ENCODE results near the gene MEGF11.
"Not testable (repeated sequence)": the region's sequence is repeated elsewhere in the genome, so short reads cannot be mapped to it uniquely, and the experiment has no call there.

The MEGF11 gene

GRCh38 chr15:66018488-66018797 is 235.1 kb downstream of the MEGF11 start:
- no peaks in the 10 kb centered on the region for H3K36me3 ChIP-seq (replicated peaks)
- in situ Hi-C loops (cut with MboI; ENCODE audit: low sequenced_read_pairs), result no loop called here
- peaks cover 3% of the 10 kb centered on the region; the same call in 1 of the 2 replicates for H3K9me3 ChIP-seq
- peaks cover 62% of the 10 kb centered on the region for H3K27me3 ChIP-seq (ENCODE audit: low read depth)
- H3K4me3 ChIP-seq, result no peak overlapping the region
- no peak for DNase-seq (ENCODE audit: low spot score in 2 of 2)
- H3K4me1 ChIP-seq, result no peaks in the 10 kb centered on the region

DNA sequence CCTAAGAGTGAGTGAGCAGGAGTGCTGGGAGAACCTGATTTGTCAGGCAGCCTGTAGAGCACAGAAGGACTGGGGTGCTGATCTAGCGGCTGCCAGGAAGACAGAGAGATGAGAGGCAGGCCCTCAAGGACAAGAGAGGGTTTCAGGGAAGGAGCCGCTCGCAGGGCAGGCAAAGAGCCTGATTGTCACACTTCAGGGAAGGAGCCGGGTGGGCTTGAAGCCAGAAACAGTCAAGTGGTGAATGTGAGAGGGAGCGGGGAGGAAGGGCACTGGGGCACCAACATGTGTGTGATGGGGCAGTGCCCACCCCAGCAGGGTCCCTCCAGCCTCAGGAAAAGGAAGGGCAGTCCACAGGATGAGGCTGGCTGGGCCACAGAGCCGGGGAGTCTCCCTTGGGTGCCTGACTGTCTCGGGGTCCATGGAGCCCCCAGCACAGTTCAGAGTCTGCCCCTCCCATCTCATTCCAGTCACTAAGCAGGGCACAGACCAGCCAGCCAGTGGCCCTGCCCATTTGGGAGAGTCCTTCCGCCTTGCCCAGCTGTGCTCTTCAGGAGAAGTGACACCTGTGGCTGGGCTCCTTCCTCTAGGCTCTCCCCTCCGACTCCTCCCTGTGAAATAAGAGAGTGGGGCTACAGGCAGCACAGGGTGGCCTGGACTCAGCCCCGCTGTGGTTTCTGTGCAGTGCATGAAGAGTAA is 235.6 kb downstream of the MEGF11 start:
- Histone ChIP-seq H3K9me3 (peaks cover 3% of the 10 kb centered on the region; the same call in 1 of the 2 replicates), H3K4me1 (no peaks in the 10 kb centered on the region), H3K27me3 (ENCODE audit: low read depth) (peaks cover 58% of the 10 kb centered on the region), H3K36me3 (replicated peaks) (no peaks in the 10 kb centered on the region), H3K4me3 (no peak overlapping the region)
- in situ Hi-C loops (cut with MboI; ENCODE audit: low sequenced_read_pairs), result no loop called here
- DNase-seq (ENCODE audit: low spot score in 2 of 2), result no peak

GRCh38 chr15:66017000-66017399 is 236.6 kb downstream of the MEGF11 start:
- no peak for DNase-seq (ENCODE audit: low spot score in 2 of 2)
- H3K36me3 ChIP-seq (replicated peaks), result no peaks in the 10 kb centered on the region
- no peaks in the 10 kb centered on the region for H3K4me1 ChIP-seq
- peaks cover 58% of the 10 kb centered on the region for H3K27me3 ChIP-seq (ENCODE audit: low read depth)
- in situ Hi-C loops (cut with MboI; ENCODE audit: low sequenced_read_pairs), result no loop called here
- H3K4me3 ChIP-seq, result no peak overlapping the region
- peaks cover 3% of the 10 kb centered on the region; the same call in 1 of the 2 replicates for H3K9me3 ChIP-seq

GRCh38 chr15:66016199-66016598 is 237.4 kb downstream of the MEGF11 start:
- no peak for DNase-seq (ENCODE audit: low spot score in 2 of 2)
- H3K9me3 ChIP-seq, result peaks cover 3% of the 10 kb centered on the region; the same call in 1 of the 2 replicates
- H3K36me3 ChIP-seq (replicated peaks), result no peaks in the 10 kb centered on the region
- H3K4me3 ChIP-seq, result no peak overlapping the region
- H3K4me1 ChIP-seq, result no peaks in the 10 kb centered on the region
- peaks cover 51% of the 10 kb centered on the region for H3K27me3 ChIP-seq (ENCODE audit: low read depth)
- in situ Hi-C loops (cut with MboI; ENCODE audit: low sequenced_read_pairs), result no loop called here

DNA sequence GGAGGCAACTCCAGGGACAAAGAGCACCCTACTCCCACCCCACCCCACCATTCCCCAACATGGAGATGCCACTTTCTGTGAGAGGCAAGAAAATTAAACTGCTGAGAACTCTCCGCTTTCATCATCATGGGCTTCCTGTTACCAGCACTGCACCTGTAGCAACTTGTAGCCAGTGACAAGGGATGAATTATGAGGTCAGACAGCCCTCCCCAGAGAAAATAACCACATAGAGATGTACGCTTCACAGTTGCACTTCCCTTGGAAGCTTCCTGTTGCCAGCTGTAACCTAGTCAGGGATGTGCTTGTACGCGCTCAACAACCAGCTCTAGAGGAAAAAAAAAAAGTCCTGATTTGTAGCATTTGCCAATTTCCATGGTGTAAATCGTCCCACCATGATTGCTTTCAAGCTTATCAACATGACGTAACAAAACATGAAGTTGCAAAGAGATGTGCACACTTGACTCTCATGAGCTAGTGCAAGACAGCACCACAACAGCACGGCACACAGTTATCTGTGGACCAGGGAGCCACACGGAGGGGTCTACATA is 238.8 kb downstream of the MEGF11 start:
- peaks cover 41% of the 10 kb centered on the region for H3K27me3 ChIP-seq (ENCODE audit: low read depth)
- no peaks in the 10 kb centered on the region for H3K36me3 ChIP-seq (replicated peaks)
- in situ Hi-C loops (cut with MboI; ENCODE audit: low sequenced_read_pairs), result no loop called here
- H3K4me1 ChIP-seq, result no peaks in the 10 kb centered on the region
- no peak for DNase-seq (ENCODE audit: low spot score in 2 of 2)
- H3K9me3 ChIP-seq, result peaks cover 3% of the 10 kb centered on the region; the same call in 1 of the 2 replicates
- H3K4me3 ChIP-seq, result no peak overlapping the region

DNA sequence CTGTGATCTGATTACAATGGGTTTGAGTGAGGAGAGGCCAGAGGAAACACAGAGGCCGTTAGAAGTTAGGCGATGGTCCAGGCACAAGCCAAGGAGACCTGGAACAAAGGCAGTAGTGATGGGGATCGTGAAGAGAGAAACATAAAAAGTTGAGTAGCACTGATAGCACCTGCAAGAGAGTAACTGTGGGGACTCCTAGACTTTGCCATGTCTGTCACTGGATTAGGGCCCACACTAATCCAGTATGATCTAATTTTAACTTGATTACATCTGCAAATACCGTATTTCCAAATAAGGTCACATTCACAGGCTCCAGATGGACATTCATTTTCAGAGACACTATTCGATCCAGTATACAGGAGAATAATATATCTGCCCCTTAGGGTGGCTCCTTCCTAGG is 239.5 kb downstream of the MEGF11 start:
- H3K4me1 ChIP-seq, result no peaks in the 10 kb centered on the region
- H3K9me3 ChIP-seq, result peaks cover 3% of the 10 kb centered on the region; the same call in 1 of the 2 replicates
- H3K36me3 ChIP-seq (replicated peaks), result no peaks in the 10 kb centered on the region
- no peak for DNase-seq (ENCODE audit: low spot score in 2 of 2)
- in situ Hi-C loops (cut with MboI; ENCODE audit: low sequenced_read_pairs), result no loop called here
- H3K27me3 ChIP-seq (ENCODE audit: low read depth), result peaks cover 40% of the 10 kb centered on the region
- no peak overlapping the region for H3K4me3 ChIP-seq

- Histone ChIP-seq H3K9me3 (no peaks in the 10 kb centered on the region), H3K4me1 (no peaks in the 10 kb centered on the region), H3K4me3 (no peak overlapping the region), H3K27me3 (ENCODE audit: low read depth) (peaks cover 5% of the 10 kb centered on the region), H3K36me3 (replicated peaks) (no peaks in the 10 kb centered on the region)
- DNase-seq (ENCODE audit: low spot score in 2 of 2), result no peak
- in situ Hi-C loops (cut with MboI; ENCODE audit: low sequenced_read_pairs), result no loop called here
Measured at GRCh38 chr15:66008940-66009562, 244.5 kb downstream of the MEGF11 start.

GRCh38 chr15:66007663-66008262 is 245.8 kb downstream of the MEGF11 start:
- in situ Hi-C loops (cut with MboI; ENCODE audit: low sequenced_read_pairs), result no loop called here
- Histone ChIP-seq H3K9me3 (no peaks in the 10 kb centered on the region), H3K4me3 (no peak overlapping the region), H3K4me1 (no peaks in the 10 kb centered on the region), H3K27me3 (ENCODE audit: low read depth) (no peaks in the 10 kb centered on the region), H3K36me3 (replicated peaks) (no peaks in the 10 kb centered on the region)
- DNase-seq (ENCODE audit: low spot score in 2 of 2), result no peak

DNA sequence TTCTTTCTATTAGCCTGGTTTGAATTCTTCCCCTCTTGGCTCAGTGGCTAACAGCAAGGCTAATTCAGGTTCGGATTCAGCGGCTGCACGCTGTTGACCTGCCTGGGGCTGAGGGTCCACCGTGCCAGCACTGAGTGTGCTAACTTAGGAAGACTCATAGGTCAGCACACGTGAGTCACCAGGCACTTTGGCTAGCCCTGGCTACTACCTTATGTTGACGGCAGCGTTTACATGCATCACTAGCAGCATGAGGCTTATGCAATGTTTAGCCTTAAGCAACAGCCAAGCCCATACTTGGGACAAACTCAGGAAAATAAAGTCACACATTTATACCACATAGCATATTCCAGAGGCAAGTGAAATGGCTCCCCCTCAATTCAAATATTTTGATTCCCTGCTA is 246.6 kb downstream of the MEGF11 start:
- Histone ChIP-seq H3K4me3 (no peak overlapping the region), H3K27me3 (ENCODE audit: low read depth) (no peaks in the 10 kb centered on the region), H3K36me3 (replicated peaks) (no peaks in the 10 kb centered on the region), H3K9me3 (no peaks in the 10 kb centered on the region), H3K4me1 (no peaks in the 10 kb centered on the region)
- in situ Hi-C loops (cut with MboI; ENCODE audit: low sequenced_read_pairs), result no loop called here
- DNase-seq (ENCODE audit: low spot score in 2 of 2), result no peak

DNA sequence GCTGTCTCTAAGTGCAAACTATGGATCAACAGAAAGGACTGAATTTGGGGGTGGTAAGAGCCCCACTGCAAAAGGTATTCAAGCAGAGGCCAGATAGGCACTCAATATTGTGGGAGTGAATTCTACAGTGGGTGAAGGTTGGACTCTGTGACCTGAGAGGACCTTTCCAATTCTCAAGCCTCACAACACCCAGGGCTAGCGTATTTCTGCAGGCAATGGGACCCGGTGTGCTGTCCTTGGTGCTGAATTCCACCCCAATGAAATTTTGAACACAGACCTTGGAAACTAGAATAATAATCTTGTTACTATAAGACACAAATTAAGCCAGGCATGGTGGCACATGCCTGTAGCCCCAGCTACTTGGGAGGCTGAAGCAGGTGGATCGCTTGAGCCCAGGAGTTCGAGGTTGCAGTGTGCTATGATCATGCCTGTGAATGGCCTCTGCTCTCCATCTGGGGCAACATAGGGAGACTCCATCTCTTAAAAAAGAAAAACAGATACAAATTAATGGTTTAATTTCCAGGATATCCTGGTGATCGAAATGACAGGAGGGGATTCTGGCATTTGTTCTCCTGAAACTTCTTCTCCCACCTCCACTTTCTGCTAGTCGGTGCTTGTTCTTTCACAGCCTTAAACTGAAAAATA is 248.8 kb downstream of the MEGF11 start:
- H3K4me1 ChIP-seq, result no peaks in the 10 kb centered on the region
- H3K4me3 ChIP-seq, result no peak overlapping the region
- in situ Hi-C loops (cut with MboI; ENCODE audit: low sequenced_read_pairs), result no loop called here
- peaks cover 12% of the 10 kb centered on the region; the same call in 1 of the 2 replicates for H3K27me3 ChIP-seq (ENCODE audit: low read depth)
- H3K36me3 ChIP-seq (replicated peaks), result no peaks in the 10 kb centered on the region
- peak; percentile 47 to 79 for DNase-seq (ENCODE audit: low spot score in 2 of 2)
- H3K9me3 ChIP-seq, result no peaks in the 10 kb centered on the region

GRCh38 chr15:66003129-66003528 is 250.4 kb downstream of the MEGF11 start:
- H3K36me3 ChIP-seq (replicated peaks); H3K9me3 ChIP-seq; DNase-seq (ENCODE audit: low spot score in 2 of 2); H3K4me3 ChIP-seq; in situ Hi-C loops (cut with MboI; ENCODE audit: low sequenced_read_pairs); H3K4me1 ChIP-seq: not testable (repeated sequence)
- H3K27me3 ChIP-seq (ENCODE audit: low read depth), result peaks cover 17% of the 10 kb centered on the region

- Histone ChIP-seq H3K4me3 (no peak overlapping the region), H3K36me3 (replicated peaks) (no peaks in the 10 kb centered on the region), H3K4me1 (no peaks in the 10 kb centered on the region), H3K27me3 (ENCODE audit: low read depth) (peaks cover 28% of the 10 kb centered on the region), H3K9me3 (no peaks in the 10 kb centered on the region)
- in situ Hi-C loops (cut with MboI; ENCODE audit: low sequenced_read_pairs), result no loop called here
- no peak for DNase-seq (ENCODE audit: low spot score in 2 of 2)
Measured at GRCh38 chr15:66001717-66002426, 251.7 kb downstream of the MEGF11 start.

- Histone ChIP-seq H3K4me3 (no peak overlapping the region), H3K9me3 (no peaks in the 10 kb centered on the region), H3K36me3 (replicated peaks) (no peaks in the 10 kb centered on the region), H3K27me3 (ENCODE audit: low read depth) (peaks cover 31% of the 10 kb centered on the region), H3K4me1 (no peaks in the 10 kb centered on the region)
- no peak for DNase-seq (ENCODE audit: low spot score in 2 of 2)
- in situ Hi-C loops (cut with MboI; ENCODE audit: low sequenced_read_pairs), result no loop called here
Measured at GRCh38 chr15:66001042-66001441, 252.5 kb downstream of the MEGF11 start.
